Smooth muscle cell (in vitro differentiated cells): ENCODE measurements around the gene HAUS2. TPM values are rescaled to one million over a fixed set of nuclear protein-coding genes. Genes with fewer than 3 reads are reported as not detected.

Experiments
- polyA plus RNA-seq: library from polyadenylated mRNA; unstranded; fragments of >200 nt; fragmentation: Nextera tagmentation; extraction: Ambion mirVana; gene quantifications from 2 replicates; pipeline ENCODE4 v1.2.1, GENCODE V29; 2016
- total RNA-seq: library from RNA; depleted of rRNA; stranded (reverse); fragments of >200 nt; gene quantifications from 2 replicates; pipeline ENCODE4 v1.2.3, GENCODE V29; 2014

HAUS2 gene
- total and polyA plus RNA-seq, 2 experiments from 2014 or later = 18.4 to 88.4 TPM

Other genes starting within 250 kb of the HAUS2 start
- 0.58 and 1.6 TPM in 2 replicates for gene CAPN3, start 189.3 kb upstream of the HAUS2 start, total RNA-seq
- 0.25 and 0.54 TPM in 2 replicates for gene CAPN3, start 189.3 kb upstream of the HAUS2 start, polyA plus RNA-seq
- 27.2 and 57.9 TPM in 2 replicates for gene ZNF106, start 57.7 kb upstream of the HAUS2 start, total RNA-seq
- 24.5 and 35.7 TPM in 2 replicates for gene ZNF106, start 57.7 kb upstream of the HAUS2 start, polyA plus RNA-seq
- gene SNAP23, start 53.2 kb upstream of the HAUS2 start, total RNA-seq = 78.7 and 91.9 TPM in 2 replicates
- 71.8 and 73.8 TPM in 2 replicates for gene SNAP23, start 53.2 kb upstream of the HAUS2 start, polyA plus RNA-seq
- gene LRRC57, start within 50 bp of the HAUS2 start, total RNA-seq = 16.0 and 25.1 TPM in 2 replicates
- 11.0 and 13.4 TPM in 2 replicates for gene LRRC57, start within 50 bp of the HAUS2 start, polyA plus RNA-seq
- gene STARD9, start 26.8 kb downstream of the HAUS2 start, total RNA-seq = 6.3 and 6.6 TPM in 2 replicates
- gene STARD9, start 26.8 kb downstream of the HAUS2 start, polyA plus RNA-seq = 1.6 TPM in 2 replicates
- 6.1 and 6.4 TPM in 2 replicates for gene CDAN1, start 188.3 kb downstream of the HAUS2 start, total RNA-seq
- gene CDAN1, start 188.3 kb downstream of the HAUS2 start, polyA plus RNA-seq = 6.9 and 11.8 TPM in 2 replicates